Transverse colon (tissue), 4 donors: ENCODE measurements around the gene CCDC148. TPM values are rescaled to one million over a fixed set of nuclear protein-coding genes. Genes with fewer than 3 reads are reported as not detected.

ENCODE experiments used
- DNase-seq: peaks from one replicate; pipeline ENCODE4 v3.0.0-alpha.2; 2019
- H3K27ac ChIP-seq, 4 donors: fragments of 200-600 bp; sonication (generic); 2 replicates each; pipeline ENCODE4 v1.5.1; 2016 to 2018; ENCODE audit warnings: inconsistent platforms in 4 of 4
- H3K27me3 ChIP-seq: fragments of 200-600 bp; sonication (generic); 2 replicates; pipeline ENCODE4 v1.5.1; 2017; ENCODE audit warnings: inconsistent platforms
- H3K36me3 ChIP-seq, 4 donors: fragments of 200-600 bp; sonication (generic); 2 replicates each; pipeline ENCODE4 v1.5.1; 2017 to 2019; ENCODE audit warnings: inconsistent platforms in 4 of 4
- H3K4me1 ChIP-seq, 4 donors: fragments of 200-600 bp; sonication (generic); 2 replicates each; pipeline ENCODE4 v1.5.1; 2017 to 2020; ENCODE audit warnings: inconsistent platforms in 4 of 4
- H3K4me3 ChIP-seq, 4 donors: fragments of 200-600 bp; sonication (generic); 1 replicate in 1 of 4; 2 replicates in 3 of 4; pipeline versions ENCODE4 v1.5.1 to v1.6.1; 2017 to 2019; ENCODE audit warnings: inconsistent platforms in 4 of 4
- H3K9me3 ChIP-seq, 2 donors: fragments of 200-600 bp; sonication (generic); 2 replicates each; pipeline ENCODE4 v1.5.1; 2017 to 2019; ENCODE audit warnings: inconsistent platforms in 2 of 2
- EP300 ChIP-seq: sonication (generic); formaldehyde crosslinking; IDR thresholded peaks from one replicate; pipeline ENCODE4 v1.6.1; 2017; ENCODE audit warnings: antibody characterized with exemption, low read depth
- POLR2A ChIP-seq: fragments of 450-650 bp; IDR thresholded peaks from one replicate; pipeline ENCODE4 v1.6.1; 2016; ENCODE audit warnings: antibody characterized with exemption, mild to moderate bottlenecking, moderate library complexity
- POLR2AphosphoS5 ChIP-seq, 3 donors: sonication (generic); formaldehyde crosslinking; IDR thresholded peaks; one replicate each; pipeline ENCODE4 v1.6.1; 2016; ENCODE audit warnings: antibody characterized with exemption in 3 of 3
- WGBS, 2 donors: methylation state at CpG; one replicate each; pipeline ENCODE4 v1.1.5; 2018; ENCODE audit warnings: low coverage in 1 of 2; 5-methylcytosine and 5-hydroxymethylcytosine counted together
- in situ Hi-C, 4 donors: fragments of 200-750 bp; cut with MboI; loops; one replicate each; pipeline versions ENCODE4 v1.15.0 to v1.15.1; 2017; ENCODE audit warnings: low sequenced_read_pairs in 3 of 4, low pct_ligation_motif_present in 1 of 4, low pct_unique_long_range_greater_than_20kb in 1 of 4
- intact Hi-C: fragments of 100-400 bp; cut with DNase I; formaldehyde crosslinking; loops from one replicate; pipeline ENCODE4 v1.15.1; 2023; ENCODE audit warnings: low total_unique reads
- total RNA-seq, 4 donors: library from RNA; depleted of rRNA; stranded (reverse); fragments of >200 nt; gene quantifications; one replicate each; pipeline ENCODE4 v1.1.0, GENCODE V29; 2016
- TF ChIP-seq, protein P1 (sequence below), 5 experiments: fragments of 200-600 bp in 3 of 5; fragments of 450-650 bp in 2 of 5; sonication (generic) in 3 of 5; IDR thresholded peaks; 1 replicate in 2 of 5; 2 replicates in 3 of 5; pipeline ENCODE4 v1.5.1; 2016 to 2017; ENCODE audit warnings: antibody characterized with exemption in 5 of 5, inconsistent platforms in 3 of 5, mild to moderate bottlenecking in 2 of 5, moderate library complexity in 1 of 5

The CCDC148 gene
- total RNA-seq, 4 donors from 2014 or later: 0.48 TPM; not detected in 3

DNA sequence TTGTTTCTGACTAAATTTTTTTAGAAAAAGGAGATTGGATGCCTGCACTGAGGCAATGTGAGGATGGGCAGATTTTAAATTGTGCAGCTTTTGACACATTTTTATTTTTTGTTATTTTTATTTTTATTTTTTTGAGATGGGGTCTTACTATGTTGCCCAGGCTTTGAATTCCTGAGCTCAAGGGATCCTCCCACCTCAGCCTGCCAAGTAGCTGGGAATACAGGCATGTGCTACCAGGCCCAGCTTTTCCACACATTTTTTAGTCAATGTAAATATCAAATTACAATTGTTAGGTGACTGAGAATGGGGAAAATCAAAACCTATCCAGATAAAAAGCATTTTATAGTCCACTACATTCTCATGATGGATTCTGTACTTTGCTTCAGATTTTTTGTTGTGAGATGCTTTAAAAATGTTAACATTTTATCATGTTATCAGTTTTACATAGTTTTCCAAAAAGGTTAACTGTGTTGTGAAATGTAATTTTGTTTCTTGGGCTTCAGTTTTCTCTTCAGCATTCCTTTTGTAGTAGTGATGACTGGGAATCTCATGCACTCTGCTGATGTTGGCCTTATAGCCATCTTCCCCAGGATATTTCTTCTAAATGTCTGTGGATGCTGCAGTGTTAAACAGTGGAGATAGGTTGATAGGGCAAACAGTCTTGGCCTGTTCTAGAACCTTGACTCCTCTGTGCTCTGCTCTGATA lies 41.6 kb upstream of the CCDC148 start:
- Histone ChIP-seq H3K4me3 (no peak overlapping the region), H3K36me3 (no peaks in the 10 kb centered on the region), H3K9me3 (no peaks in the 10 kb centered on the region), H3K27me3 (no peaks in the 10 kb centered on the region), H3K27ac (no peak overlapping the region), H3K4me1 (peaks cover 0 to 24% (median 10%) of the 10 kb centered on the region in 4 donors)
- intact Hi-C loops (no loop called here), in situ Hi-C loops (no loop called here)
- DNase-seq: no peak
- TF ChIP-seq POLR2A (no peak), EP300 (no peak), POLR2AphosphoS5 (IDR thresholded peaks at IDR 0.05) (no peak)
- TF ChIP-seq, protein P1, sequence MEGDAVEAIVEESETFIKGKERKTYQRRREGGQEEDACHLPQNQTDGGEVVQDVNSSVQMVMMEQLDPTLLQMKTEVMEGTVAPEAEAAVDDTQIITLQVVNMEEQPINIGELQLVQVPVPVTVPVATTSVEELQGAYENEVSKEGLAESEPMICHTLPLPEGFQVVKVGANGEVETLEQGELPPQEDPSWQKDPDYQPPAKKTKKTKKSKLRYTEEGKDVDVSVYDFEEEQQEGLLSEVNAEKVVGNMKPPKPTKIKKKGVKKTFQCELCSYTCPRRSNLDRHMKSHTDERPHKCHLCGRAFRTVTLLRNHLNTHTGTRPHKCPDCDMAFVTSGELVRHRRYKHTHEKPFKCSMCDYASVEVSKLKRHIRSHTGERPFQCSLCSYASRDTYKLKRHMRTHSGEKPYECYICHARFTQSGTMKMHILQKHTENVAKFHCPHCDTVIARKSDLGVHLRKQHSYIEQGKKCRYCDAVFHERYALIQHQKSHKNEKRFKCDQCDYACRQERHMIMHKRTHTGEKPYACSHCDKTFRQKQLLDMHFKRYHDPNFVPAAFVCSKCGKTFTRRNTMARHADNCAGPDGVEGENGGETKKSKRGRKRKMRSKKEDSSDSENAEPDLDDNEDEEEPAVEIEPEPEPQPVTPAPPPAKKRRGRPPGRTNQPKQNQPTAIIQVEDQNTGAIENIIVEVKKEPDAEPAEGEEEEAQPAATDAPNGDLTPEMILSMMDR (IDR thresholded peaks at IDR 0.05): no peak

DNA sequence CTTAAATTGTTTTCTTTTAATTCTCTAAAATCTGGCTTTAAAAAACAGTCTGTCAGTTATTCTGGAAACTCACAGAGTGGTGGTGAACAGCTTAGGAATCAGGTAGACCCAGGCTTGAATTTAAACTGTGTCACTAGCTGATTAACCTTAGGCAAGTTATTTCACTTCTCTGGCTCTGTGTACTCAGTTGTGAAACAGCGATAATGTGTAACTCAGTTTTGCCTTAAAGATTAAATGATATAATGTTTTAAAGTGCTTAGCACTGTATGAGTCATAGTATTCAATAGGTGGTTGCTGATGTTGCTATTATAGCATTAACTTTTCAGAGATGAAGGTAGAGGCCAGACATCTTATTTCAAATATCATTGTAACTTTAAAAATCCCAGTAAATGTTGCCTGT lies 40.9 kb upstream of the CCDC148 start:
- DNase-seq: no peak
- intact Hi-C loops (no loop called here), in situ Hi-C loops (no loop called here)
- Histone ChIP-seq H3K4me3 (no peak overlapping the region), H3K27ac (no peak overlapping the region), H3K4me1 (peaks cover 0 to 24% (median 10%) of the 10 kb centered on the region in 4 donors), H3K9me3 (no peaks in the 10 kb centered on the region), H3K36me3 (no peaks in the 10 kb centered on the region), H3K27me3 (no peaks in the 10 kb centered on the region)
- 62 to 69% methylated on average over 1 of the region's 1 CpG for WGBS, 2 donors
- TF ChIP-seq, protein P1 (IDR thresholded peaks at IDR 0.05): no peak
- TF ChIP-seq POLR2A (no peak), POLR2AphosphoS5 (IDR thresholded peaks at IDR 0.05) (no peak)

DNA sequence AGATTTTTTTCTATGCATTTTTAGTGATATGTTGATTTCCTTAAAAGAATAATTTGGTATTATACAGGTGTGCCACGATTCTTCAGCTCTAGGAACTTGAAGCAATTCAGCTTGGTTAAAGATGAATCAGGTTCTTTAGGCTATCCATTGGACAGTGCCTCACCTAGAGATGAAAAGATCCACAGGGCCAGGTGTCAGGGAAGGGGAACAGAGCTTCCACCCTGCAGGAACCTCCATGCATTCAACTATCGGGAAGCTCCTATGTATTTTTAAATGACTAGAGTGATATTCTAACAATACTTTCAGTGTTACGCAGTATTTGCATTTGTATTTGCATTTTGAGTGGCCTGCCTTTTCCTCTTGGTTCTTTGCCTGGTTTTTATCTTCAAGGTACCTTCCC lies 40.4 kb upstream of the CCDC148 start:
- H3K4me1 ChIP-seq: peaks cover 0 to 24% (median 10%) of the 10 kb centered on the region in 4 donors
- no peaks in the 10 kb centered on the region for H3K27me3 ChIP-seq
- in situ Hi-C loops (no loop called here), intact Hi-C loops (no loop called here)
- H3K9me3 ChIP-seq: no peaks in the 10 kb centered on the region
- no peak for TF ChIP-seq POLR2A
- TF ChIP-seq EP300: no peak
- TF ChIP-seq, protein P1 (IDR thresholded peaks at IDR 0.05): no peak
- TF ChIP-seq POLR2AphosphoS5 (IDR thresholded peaks at IDR 0.05): no peak
- no peak overlapping the region for H3K27ac ChIP-seq
- H3K4me3 ChIP-seq: no peak overlapping the region
- WGBS, 2 donors: 57 to 61% methylated on average over 3 of the region's 3 CpGs
- no peak for DNase-seq
- H3K36me3 ChIP-seq: no peaks in the 10 kb centered on the region

DNA sequence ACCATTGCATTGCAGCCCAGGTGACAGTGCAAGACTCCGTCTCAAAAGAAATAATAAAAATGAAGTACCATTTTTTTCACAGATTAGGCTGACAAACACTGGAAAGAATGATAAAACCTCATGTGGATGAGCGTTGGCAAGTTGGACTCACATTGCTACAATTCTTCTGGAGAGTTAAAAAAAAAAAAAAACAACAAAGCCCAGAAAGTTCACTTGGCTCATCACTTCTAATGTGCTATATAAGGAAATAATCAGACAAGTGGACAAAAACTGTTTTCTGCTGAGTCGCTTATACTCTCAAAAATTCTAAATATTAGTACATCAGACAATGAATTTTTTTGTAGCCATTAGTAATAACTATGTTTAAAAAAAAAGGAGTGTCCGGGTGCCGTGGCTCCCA lies 38.6 kb upstream of the CCDC148 start:
- TF ChIP-seq POLR2A (no peak), EP300 (no peak), POLR2AphosphoS5 (IDR thresholded peaks at IDR 0.05) (no peak)
- TF ChIP-seq, protein P1 (IDR thresholded peaks at IDR 0.05): no peak
- Histone ChIP-seq H3K36me3 (no peaks in the 10 kb centered on the region), H3K27me3 (no peaks in the 10 kb centered on the region), H3K9me3 (no peaks in the 10 kb centered on the region), H3K27ac (no peak overlapping the region), H3K4me3 (no peak overlapping the region), H3K4me1 (peaks cover 0 to 19% (median 10%) of the 10 kb centered on the region in 4 donors)
- DNase-seq: no peak
- in situ Hi-C loops (no loop called here), intact Hi-C loops (no loop called here)
- 84 to 85% methylated on average over 5 of the region's 5 CpGs for WGBS, 2 donors
